ENCODE data around the gene PLA2G15.

PLA2G15 gene

GRCh38 chr16:68299571-68300453 is 54.6 kb downstream of the PLA2G15 start:
- TF ChIP-seq GATA3 (IDR thresholded peaks at IDR 0.05; ENCODE audit: low read depth, low read length) (no peak), GATA2 (IDR thresholded peaks at IDR 0.05; ENCODE audit: low read depth, low read length) (no peak)

GRCh38 chr16:68300734-68301459 is 55.7 kb downstream of the PLA2G15 start:
- TF ChIP-seq GATA2 (IDR thresholded peaks at IDR 0.05; ENCODE audit: low read depth, low read length) (no peak), GATA3 (IDR thresholded peaks at IDR 0.05; ENCODE audit: low read depth, low read length) (no peak)

GRCh38 chr16:68306633-68307032 is 61.5 kb downstream of the PLA2G15 start:
- no peak for TF ChIP-seq GATA2 (IDR thresholded peaks at IDR 0.05; ENCODE audit: low read depth, low read length)
- TF ChIP-seq GATA3 (IDR thresholded peaks at IDR 0.05; ENCODE audit: low read depth, low read length) = no peak

GRCh38 chr16:68309799-68310198 is 64.6 kb downstream of the PLA2G15 start:
- TF ChIP-seq GATA3 (IDR thresholded peaks at IDR 0.05; ENCODE audit: low read depth, low read length) (no peak), GATA2 (IDR thresholded peaks at IDR 0.05; ENCODE audit: low read depth, low read length) (no peak)

- TF ChIP-seq GATA3 (IDR thresholded peaks at IDR 0.05; ENCODE audit: low read depth, low read length) (no peak), GATA2 (IDR thresholded peaks at IDR 0.05; ENCODE audit: low read depth, low read length) (no peak)
Measured at GRCh38 chr16:68310437-68310773, 65.2 kb downstream of the PLA2G15 start.
